T-helper 1 cell treated with Interleukin-12 subunit alpha and Interleukin-12 subunit beta and Interleukin-4 antibody, amounts not matched to agents 30 μg/mL and 1 μg/mL, for 36 hours (primary cell): ENCODE data around the gene TMEM30A.

Source experiments
- H3K27ac Mint-ChIP-seq: one replicate; pipeline ENCODE4 v1.8.0; 2021; ENCODE audit warnings: mild to moderate bottlenecking, mixed read lengths
- H3K27me3 Mint-ChIP-seq: one replicate; pipeline ENCODE4 v1.8.0; 2021; ENCODE audit warnings: low read depth, mixed read lengths
- H3K36me3 Mint-ChIP-seq: one replicate; pipeline ENCODE4 v1.8.0; 2021; ENCODE audit warnings: low read depth, mixed read lengths
- H3K4me1 Mint-ChIP-seq: one replicate; pipeline ENCODE4 v1.8.0; 2021; ENCODE audit warnings: low read depth, mixed read lengths
- H3K4me3 Mint-ChIP-seq: one replicate; pipeline ENCODE4 v1.8.0; 2021; ENCODE audit warnings: mild to moderate bottlenecking, moderate library complexity, mixed read lengths
- H3K9me3 Mint-ChIP-seq: one replicate; pipeline ENCODE4 v1.8.0; 2021; ENCODE audit warnings: mixed read lengths

Gene TMEM30A

DNA sequence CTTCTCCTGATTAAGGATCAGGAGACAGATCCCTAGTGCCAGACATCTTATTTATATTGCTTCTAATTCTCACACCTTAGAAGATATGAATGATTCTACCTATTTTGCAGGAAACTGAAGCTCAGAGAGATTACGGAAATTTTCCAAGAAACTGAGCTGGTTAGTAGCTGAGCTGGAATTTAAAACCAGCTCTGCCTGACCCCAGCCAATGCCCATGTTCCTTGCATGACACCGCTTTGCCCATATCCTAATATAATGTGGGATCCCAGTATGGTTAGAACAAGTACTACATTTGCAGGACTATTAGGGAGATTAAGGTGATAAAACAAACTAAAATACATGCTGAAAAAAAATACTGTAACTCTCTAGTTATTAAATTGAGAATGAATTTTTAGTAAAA lies 1.9 kb downstream of the TMEM30A start:
- Mint-ChIP-seq H3K27me3 (no peaks in the 10 kb centered on the region), H3K9me3 (no peaks in the 10 kb centered on the region), H3K27ac (peak overlapping the region; percentile 43), H3K4me1 (peaks cover 39% of the 10 kb centered on the region), H3K4me3 (peak overlapping the region; percentile 75), H3K36me3 (peaks cover 9% of the 10 kb centered on the region)

- H3K4me3 Mint-ChIP-seq: peak overlapping the region; percentile 71
- no peaks in the 10 kb centered on the region for H3K9me3 Mint-ChIP-seq
- peaks cover 34% of the 10 kb centered on the region for H3K4me1 Mint-ChIP-seq
- H3K27me3 Mint-ChIP-seq: no peaks in the 10 kb centered on the region
- peaks cover 13% of the 10 kb centered on the region for H3K36me3 Mint-ChIP-seq
- H3K27ac Mint-ChIP-seq: peak overlapping the region; percentile 23
Measured at GRCh38 chr6:75281653-75282052, 2.9 kb downstream of the TMEM30A start.

- Mint-ChIP-seq H3K9me3 (peaks cover 2% of the 10 kb centered on the region), H3K27ac (no peak overlapping the region), H3K27me3 (no peaks in the 10 kb centered on the region), H3K4me3 (peak overlapping the region; percentile 49), H3K4me1 (peaks cover 41% of the 10 kb centered on the region), H3K36me3 (peaks cover 22% of the 10 kb centered on the region)
Measured at GRCh38 chr6:75280131-75280855, 4.3 kb downstream of the TMEM30A start.

GRCh38 chr6:75279418-75279817 lies 5.2 kb downstream of the TMEM30A start:
- peaks cover 46% of the 10 kb centered on the region for H3K4me1 Mint-ChIP-seq
- H3K9me3 Mint-ChIP-seq: peaks cover 6% of the 10 kb centered on the region
- H3K27ac Mint-ChIP-seq: no peak overlapping the region
- H3K36me3 Mint-ChIP-seq: peaks cover 28% of the 10 kb centered on the region
- H3K27me3 Mint-ChIP-seq: no peaks in the 10 kb centered on the region
- peak overlapping the region; percentile 40 for H3K4me3 Mint-ChIP-seq

- Mint-ChIP-seq H3K4me3 (peak overlapping the region; percentile 2), H3K27ac (no peak overlapping the region), H3K9me3 (peaks cover 6% of the 10 kb centered on the region), H3K36me3 (peaks cover 36% of the 10 kb centered on the region), H3K27me3 (no peaks in the 10 kb centered on the region), H3K4me1 (peaks cover 54% of the 10 kb centered on the region)
Measured at GRCh38 chr6:75278474-75279077, 6.0 kb downstream of the TMEM30A start.

DNA sequence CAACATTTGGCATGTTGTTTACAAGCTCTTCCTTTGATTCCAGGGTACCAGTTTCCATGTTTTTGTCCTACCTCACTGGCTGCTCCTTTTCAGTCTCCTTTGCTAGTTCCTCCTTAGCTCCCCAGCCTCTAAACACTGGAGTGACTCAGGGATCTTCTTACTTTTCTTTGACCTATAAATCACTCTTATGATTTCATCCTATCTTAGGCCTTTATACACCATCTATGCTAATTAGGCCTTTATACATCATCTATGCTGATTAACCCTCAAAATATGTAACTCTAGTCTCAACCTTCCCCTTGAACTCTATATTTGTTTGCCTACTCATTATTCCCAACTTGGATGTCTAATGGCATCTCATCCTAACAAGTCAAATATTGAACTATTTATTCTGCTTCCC lies 9.5 kb downstream of the TMEM30A start:
- H3K4me3 Mint-ChIP-seq: no peak overlapping the region
- no peaks in the 10 kb centered on the region for H3K27me3 Mint-ChIP-seq
- H3K9me3 Mint-ChIP-seq: peaks cover 15% of the 10 kb centered on the region
- peaks cover 60% of the 10 kb centered on the region for H3K36me3 Mint-ChIP-seq
- H3K27ac Mint-ChIP-seq: peak overlapping the region; percentile 73
- peaks cover 65% of the 10 kb centered on the region for H3K4me1 Mint-ChIP-seq

DNA sequence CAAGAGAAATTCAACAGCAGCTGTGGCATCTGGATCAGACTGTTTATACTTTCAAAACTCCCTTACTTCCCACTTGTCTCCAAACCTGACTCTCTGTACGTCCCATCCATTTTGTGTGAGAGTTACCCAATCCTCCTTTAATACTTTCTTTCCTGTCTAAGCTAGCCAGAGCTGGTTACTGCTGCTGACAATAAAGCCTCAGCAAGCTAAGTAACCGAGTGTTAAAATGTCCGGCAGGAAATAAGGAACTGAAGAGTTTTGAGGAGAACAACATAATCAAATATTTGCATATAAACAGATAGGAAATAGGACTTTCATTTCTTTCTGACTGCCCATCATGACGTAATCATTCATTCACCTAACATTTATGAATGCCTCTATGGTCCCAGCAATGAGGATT lies 11.6 kb downstream of the TMEM30A start:
- H3K36me3 Mint-ChIP-seq: peaks cover 54% of the 10 kb centered on the region
- peaks cover 59% of the 10 kb centered on the region for H3K4me1 Mint-ChIP-seq
- H3K9me3 Mint-ChIP-seq: peaks cover 15% of the 10 kb centered on the region
- no peak overlapping the region for H3K4me3 Mint-ChIP-seq
- H3K27me3 Mint-ChIP-seq: no peaks in the 10 kb centered on the region
- no peak overlapping the region for H3K27ac Mint-ChIP-seq

DNA sequence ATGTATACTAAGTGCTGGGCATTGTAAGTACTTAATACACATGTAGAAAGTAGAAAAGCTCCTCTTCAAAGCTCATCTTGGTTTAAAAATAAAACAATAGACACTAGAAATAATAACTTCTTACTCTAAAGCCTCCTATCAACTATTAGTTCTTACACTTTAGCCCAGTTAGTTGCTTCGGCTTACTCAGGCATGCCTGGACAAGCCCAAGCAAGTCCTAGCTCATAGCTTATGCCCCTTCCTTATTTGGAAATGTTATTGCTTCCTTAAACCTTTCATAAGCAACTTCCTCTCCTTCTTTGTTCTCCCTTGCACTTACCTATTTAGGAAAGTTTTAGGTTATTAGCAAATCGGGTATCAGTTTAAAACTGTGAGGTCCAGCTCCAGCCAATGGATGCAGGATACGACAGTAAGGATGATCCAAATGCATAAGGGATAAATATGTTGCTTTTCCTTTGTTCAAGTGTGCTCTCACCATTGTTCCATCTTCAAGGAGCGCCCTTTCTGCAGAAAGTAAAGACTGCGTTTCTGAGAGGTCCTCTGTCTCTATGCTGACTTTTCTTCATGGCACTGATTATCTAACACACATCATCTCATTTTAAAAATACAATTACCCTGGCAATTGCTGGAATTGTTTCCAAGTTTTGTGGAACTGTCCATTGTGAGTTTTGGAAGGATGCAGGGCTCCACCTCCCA lies 12.3 kb downstream of the TMEM30A start:
- Mint-ChIP-seq H3K9me3 (peaks cover 15% of the 10 kb centered on the region), H3K27ac (peak overlapping the region; percentile 41), H3K27me3 (no peaks in the 10 kb centered on the region), H3K4me3 (no peak overlapping the region), H3K36me3 (peaks cover 54% of the 10 kb centered on the region), H3K4me1 (peaks cover 61% of the 10 kb centered on the region)

DNA sequence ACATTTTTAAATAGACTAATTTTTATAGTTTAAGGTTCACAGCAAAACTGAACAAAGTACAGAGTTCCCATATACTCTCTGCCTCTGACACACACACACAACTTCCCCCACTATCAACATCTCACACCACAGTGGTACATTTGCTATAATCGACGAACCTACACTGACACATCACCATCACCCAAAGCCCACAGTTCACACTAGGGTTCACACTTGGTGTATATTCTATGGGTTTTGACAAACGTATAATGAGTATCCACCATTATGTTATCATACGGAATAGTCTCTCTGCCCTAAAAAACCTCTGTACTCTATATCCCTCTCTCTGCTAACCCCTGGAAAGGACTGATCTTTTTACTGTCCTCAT lies 15.6 kb downstream of the TMEM30A start:
- H3K27ac Mint-ChIP-seq: no peak overlapping the region
- no peak overlapping the region for H3K4me3 Mint-ChIP-seq
- H3K4me1 Mint-ChIP-seq: peaks cover 38% of the 10 kb centered on the region
- no peaks in the 10 kb centered on the region for H3K27me3 Mint-ChIP-seq
- H3K36me3 Mint-ChIP-seq: peaks cover 31% of the 10 kb centered on the region
- H3K9me3 Mint-ChIP-seq: peaks cover 9% of the 10 kb centered on the region

- Mint-ChIP-seq H3K27me3 (no peaks in the 10 kb centered on the region), H3K36me3 (peaks cover 28% of the 10 kb centered on the region), H3K27ac (no peak overlapping the region), H3K4me1 (peaks cover 35% of the 10 kb centered on the region), H3K9me3 (peaks cover 9% of the 10 kb centered on the region), H3K4me3 (no peak overlapping the region)
Measured at GRCh38 chr6:75268121-75268987, 16.2 kb downstream of the TMEM30A start.

GRCh38 chr6:75267461-75267860 lies 17.1 kb downstream of the TMEM30A start:
- H3K4me1 Mint-ChIP-seq: peaks cover 37% of the 10 kb centered on the region
- no peak overlapping the region for H3K27ac Mint-ChIP-seq

GRCh38 chr6:75266716-75267291 lies 17.8 kb downstream of the TMEM30A start:
- peaks cover 17% of the 10 kb centered on the region for H3K36me3 Mint-ChIP-seq
- no peaks in the 10 kb centered on the region for H3K27me3 Mint-ChIP-seq
- H3K27ac Mint-ChIP-seq: no peak overlapping the region
- no peak overlapping the region for H3K4me3 Mint-ChIP-seq
- peaks cover 4% of the 10 kb centered on the region for H3K9me3 Mint-ChIP-seq
- H3K4me1 Mint-ChIP-seq: peaks cover 34% of the 10 kb centered on the region

More at GRCh38 chr6:75267461-75267860, 17.1 kb downstream of the TMEM30A start:
- Mint-ChIP-seq H3K27me3 (no peaks in the 10 kb centered on the region), H3K4me3 (peak overlapping the region; percentile 23), H3K36me3 (peaks cover 21% of the 10 kb centered on the region), H3K9me3 (peaks cover 7% of the 10 kb centered on the region)

- peaks cover 14% of the 10 kb centered on the region for H3K36me3 Mint-ChIP-seq
- no peak overlapping the region for H3K4me3 Mint-ChIP-seq
- H3K27me3 Mint-ChIP-seq: no peaks in the 10 kb centered on the region
- no peaks in the 10 kb centered on the region for H3K9me3 Mint-ChIP-seq
- no peak overlapping the region for H3K27ac Mint-ChIP-seq
- peaks cover 14% of the 10 kb centered on the region for H3K4me1 Mint-ChIP-seq
Measured at GRCh38 chr6:75263401-75263750, 21.2 kb downstream of the TMEM30A start.
